DND-41 (cell line): Measurements from ENCODE around the gene WDR72.

Source experiments
- ATAC-seq: fragments of 200-7000 bp; cut with Tn5 transposase; 3 replicates; pipeline ENCODE4 v1.9.1; 2021; ENCODE audit warnings: low read depth; ENCODE audit not compliant: insufficient read depth
- DNase-seq: peaks from one replicate; pipeline ENCODE4 v3.0.0-alpha.2; 2020
- H2AFZ ChIP-seq: 2 replicates; pipeline ENCODE4 v1.6.0; 2012; ENCODE audit warnings: low read depth, low read length
- H3K27ac ChIP-seq: 2 replicates; pipeline ENCODE4 v1.5.1; 2012; ENCODE audit warnings: low read length, inconsistent platforms
- H3K27me3 ChIP-seq: fragments of 200-600 bp; sonication (generic); 2 replicates; pipeline ENCODE4 v1.6.0; 2012; ENCODE audit warnings: low read length, mild to moderate bottlenecking, inconsistent platforms; ENCODE audit not compliant: insufficient read depth, poor library complexity
- H3K36me3 ChIP-seq: 2 replicates; pipeline ENCODE4 v1.5.1; 2012; ENCODE audit warnings: low read length, inconsistent platforms; ENCODE audit not compliant: insufficient read depth
- H3K4me1 ChIP-seq: 2 replicates; pipeline ENCODE4 v1.5.1; 2012; ENCODE audit warnings: mild to moderate bottlenecking, low read length; ENCODE audit not compliant: insufficient read depth
- H3K4me2 ChIP-seq: 2 replicates; pipeline ENCODE4 v1.6.0; 2012; ENCODE audit warnings: mild to moderate bottlenecking, moderate library complexity, low read length, inconsistent platforms; ENCODE audit not compliant: insufficient read depth
- H3K4me3 ChIP-seq, 2 experiments: fragments of 200-600 bp in 1 of 2; shearing (Covaris generic) in 1 of 2; 2 replicates each; pipeline ENCODE4 v1.5.1; 2012 to 2016; ENCODE audit warnings: inconsistent platforms in 2 of 2, low read length in 2 of 2, mild to moderate bottlenecking in 2 of 2, low read depth in 1 of 2, moderate library complexity in 1 of 2
- H3K79me2 ChIP-seq: 2 replicates; pipeline ENCODE4 v1.6.0; 2012; ENCODE audit warnings: low read length, inconsistent platforms; ENCODE audit not compliant: insufficient read depth
- H3K9ac ChIP-seq: 2 replicates; pipeline ENCODE4 v1.6.0; 2012; ENCODE audit warnings: low read depth, mild to moderate bottlenecking, inconsistent platforms, low read length, moderate library complexity
- H3K9me3 ChIP-seq: 2 replicates; pipeline ENCODE4 v1.5.1; 2012; ENCODE audit warnings: low read length, moderate library complexity, mild to moderate bottlenecking, inconsistent platforms; ENCODE audit not compliant: insufficient read depth, severe bottlenecking
- H4K20me1 ChIP-seq: 2 replicates; pipeline ENCODE4 v1.6.0; 2012; ENCODE audit warnings: low read length; ENCODE audit not compliant: insufficient read depth
- EZH2 ChIP-seq: IDR thresholded peaks from 3 replicates; pipeline ENCODE4 v1.6.1; 2012; ENCODE audit warnings: borderline replicate concordance, low read depth, mild to moderate bottlenecking, moderate library complexity, low read length, inconsistent platforms; ENCODE audit not compliant: severe bottlenecking
- TF ChIP-seq, protein P1 (sequence below): IDR thresholded peaks from 2 replicates; pipeline ENCODE4 v1.5.1; 2012; ENCODE audit warnings: borderline replicate concordance, low read length, moderate library complexity, mild to moderate bottlenecking; ENCODE audit not compliant: poor library complexity, severe bottlenecking; ENCODE audit errors: extremely low read depth

Gene WDR72

GRCh38 chr15:53539878-53540277 lies 219.6 kb downstream of the WDR72 start:
- DNase-seq, result no peak
- Histone ChIP-seq H3K27me3 (no peaks in the 10 kb centered on the region), H3K9me3 (no peaks in the 10 kb centered on the region), H3K36me3 (no peaks in the 10 kb centered on the region), H4K20me1 (no peaks in the 10 kb centered on the region), H3K27ac (no peak overlapping the region), H3K79me2 (no peaks in the 10 kb centered on the region), H2AFZ (no peak overlapping the region), H3K9ac (no peak overlapping the region), H3K4me3 (no peak overlapping the region), H3K4me2 (no peak overlapping the region), H3K4me1 (no peaks in the 10 kb centered on the region)
- TF ChIP-seq, protein P1, sequence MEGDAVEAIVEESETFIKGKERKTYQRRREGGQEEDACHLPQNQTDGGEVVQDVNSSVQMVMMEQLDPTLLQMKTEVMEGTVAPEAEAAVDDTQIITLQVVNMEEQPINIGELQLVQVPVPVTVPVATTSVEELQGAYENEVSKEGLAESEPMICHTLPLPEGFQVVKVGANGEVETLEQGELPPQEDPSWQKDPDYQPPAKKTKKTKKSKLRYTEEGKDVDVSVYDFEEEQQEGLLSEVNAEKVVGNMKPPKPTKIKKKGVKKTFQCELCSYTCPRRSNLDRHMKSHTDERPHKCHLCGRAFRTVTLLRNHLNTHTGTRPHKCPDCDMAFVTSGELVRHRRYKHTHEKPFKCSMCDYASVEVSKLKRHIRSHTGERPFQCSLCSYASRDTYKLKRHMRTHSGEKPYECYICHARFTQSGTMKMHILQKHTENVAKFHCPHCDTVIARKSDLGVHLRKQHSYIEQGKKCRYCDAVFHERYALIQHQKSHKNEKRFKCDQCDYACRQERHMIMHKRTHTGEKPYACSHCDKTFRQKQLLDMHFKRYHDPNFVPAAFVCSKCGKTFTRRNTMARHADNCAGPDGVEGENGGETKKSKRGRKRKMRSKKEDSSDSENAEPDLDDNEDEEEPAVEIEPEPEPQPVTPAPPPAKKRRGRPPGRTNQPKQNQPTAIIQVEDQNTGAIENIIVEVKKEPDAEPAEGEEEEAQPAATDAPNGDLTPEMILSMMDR, result no peak
- ATAC-seq, result no peak

DNA sequence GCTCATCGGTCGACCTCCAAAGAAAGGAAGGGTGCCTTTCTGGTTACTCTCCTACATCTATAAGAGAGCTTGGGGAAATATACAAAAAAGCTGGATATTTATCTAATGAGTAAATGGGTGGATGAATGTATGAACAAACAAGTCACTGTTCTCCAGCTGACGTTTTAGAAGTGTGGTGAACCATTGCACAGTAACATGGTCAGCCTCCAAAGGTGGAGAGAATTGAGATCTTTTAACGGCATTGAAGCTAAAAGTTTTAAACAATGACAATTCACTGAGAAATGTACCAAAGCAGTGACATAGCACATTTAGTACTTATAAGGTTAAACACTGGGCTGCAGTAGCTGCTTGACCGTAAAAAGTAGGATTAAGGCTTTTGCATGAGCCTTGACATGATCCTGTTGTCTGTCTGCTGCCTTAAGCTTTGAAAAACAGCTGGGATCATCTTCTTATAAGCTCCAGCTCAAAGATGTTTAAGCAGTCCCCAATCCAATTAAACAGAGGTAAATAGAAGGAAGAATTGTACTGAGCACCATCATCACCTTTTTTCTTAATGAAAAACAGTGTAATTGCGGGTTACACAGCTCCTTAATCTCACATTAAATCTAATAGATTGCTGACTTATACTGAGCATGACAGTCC lies 222.9 kb downstream of the WDR72 start:
- Histone ChIP-seq H3K4me3 (no peak overlapping the region), H3K27me3 (no peaks in the 10 kb centered on the region), H3K4me2 (no peak overlapping the region), H3K36me3 (no peaks in the 10 kb centered on the region), H3K79me2 (no peaks in the 10 kb centered on the region), H3K27ac (no peak overlapping the region), H3K4me1 (no peaks in the 10 kb centered on the region), H2AFZ (no peak overlapping the region), H3K9ac (no peak overlapping the region), H3K9me3 (no peaks in the 10 kb centered on the region), H4K20me1 (no peaks in the 10 kb centered on the region)
- ATAC-seq (no peak), DNase-seq (no peak)
- TF ChIP-seq EZH2, result no peak
- TF ChIP-seq, protein P1, result no peak

GRCh38 chr15:53535886-53536285 lies 223.6 kb downstream of the WDR72 start:
- TF ChIP-seq, protein P1, result no peak
- TF ChIP-seq EZH2, result no peak
- Histone ChIP-seq H3K4me3 (no peak overlapping the region), H3K79me2 (no peaks in the 10 kb centered on the region), H3K27me3 (no peaks in the 10 kb centered on the region), H3K9me3 (no peaks in the 10 kb centered on the region), H3K4me1 (no peaks in the 10 kb centered on the region), H2AFZ (no peak overlapping the region), H3K4me2 (no peak overlapping the region), H4K20me1 (no peaks in the 10 kb centered on the region), H3K9ac (no peak overlapping the region), H3K27ac (no peak overlapping the region), H3K36me3 (no peaks in the 10 kb centered on the region)
- DNase-seq (no peak), ATAC-seq (no peak)
